ENCODE data around the gene SYTL1.
A peak's percentile ranks its signal among the peaks of the same experiment; 100 is the strongest.

Gene SYTL1, protein sequence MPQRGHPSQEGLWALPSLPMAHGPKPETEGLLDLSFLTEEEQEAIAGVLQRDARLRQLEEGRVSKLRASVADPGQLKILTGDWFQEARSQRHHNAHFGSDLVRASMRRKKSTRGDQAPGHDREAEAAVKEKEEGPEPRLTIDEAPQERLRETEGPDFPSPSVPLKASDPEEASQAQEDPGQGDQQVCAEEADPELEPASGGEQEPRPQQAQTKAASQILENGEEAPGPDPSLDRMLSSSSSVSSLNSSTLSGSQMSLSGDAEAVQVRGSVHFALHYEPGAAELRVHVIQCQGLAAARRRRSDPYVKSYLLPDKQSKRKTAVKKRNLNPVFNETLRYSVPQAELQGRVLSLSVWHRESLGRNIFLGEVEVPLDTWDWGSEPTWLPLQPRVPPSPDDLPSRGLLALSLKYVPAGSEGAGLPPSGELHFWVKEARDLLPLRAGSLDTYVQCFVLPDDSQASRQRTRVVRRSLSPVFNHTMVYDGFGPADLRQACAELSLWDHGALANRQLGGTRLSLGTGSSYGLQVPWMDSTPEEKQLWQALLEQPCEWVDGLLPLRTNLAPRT

DNA sequence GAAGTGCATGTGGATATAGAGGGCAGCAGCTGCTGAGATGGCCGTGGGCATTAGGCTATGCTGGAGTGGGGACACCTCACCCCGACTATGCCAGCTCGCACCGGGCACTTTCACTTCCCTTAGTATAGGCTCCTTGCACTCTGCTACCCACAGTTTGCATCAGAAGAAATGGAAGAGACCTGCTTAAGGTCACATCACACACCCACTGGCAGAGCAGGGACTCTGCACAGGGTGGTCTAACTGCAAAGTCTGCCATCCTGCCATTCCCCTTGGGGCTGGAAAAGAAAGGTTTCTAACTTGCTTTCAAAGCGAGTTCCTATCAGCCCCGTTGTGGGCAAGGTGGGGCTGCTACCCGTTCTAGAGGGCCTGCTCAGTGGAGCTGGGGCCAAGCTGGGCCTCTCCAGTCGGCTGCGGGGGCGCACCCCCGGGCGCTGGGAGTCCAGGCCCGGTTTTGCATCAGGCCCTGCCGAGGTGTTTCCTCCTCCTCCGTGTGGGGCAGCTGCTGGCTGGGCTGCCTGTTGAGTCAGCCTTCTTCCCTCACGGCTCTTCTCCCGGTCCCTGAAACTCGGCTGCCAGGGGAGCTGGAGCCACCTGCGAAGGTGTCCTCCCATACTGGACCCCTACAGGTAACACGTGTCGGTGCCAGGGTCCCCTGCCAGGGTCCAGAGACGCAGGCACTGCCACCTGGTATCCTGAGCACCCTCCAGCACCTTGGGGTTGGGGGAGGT is at the start of gene SYTL1:
SYTL1 (plus strand) TSS at position 498 of the 728 bp plus-strand sequence. CDS start 3,313 bp downstream, outside the sequence.
- DNase-seq = peak in 1 of 51 donors; percentile 36

DNA sequence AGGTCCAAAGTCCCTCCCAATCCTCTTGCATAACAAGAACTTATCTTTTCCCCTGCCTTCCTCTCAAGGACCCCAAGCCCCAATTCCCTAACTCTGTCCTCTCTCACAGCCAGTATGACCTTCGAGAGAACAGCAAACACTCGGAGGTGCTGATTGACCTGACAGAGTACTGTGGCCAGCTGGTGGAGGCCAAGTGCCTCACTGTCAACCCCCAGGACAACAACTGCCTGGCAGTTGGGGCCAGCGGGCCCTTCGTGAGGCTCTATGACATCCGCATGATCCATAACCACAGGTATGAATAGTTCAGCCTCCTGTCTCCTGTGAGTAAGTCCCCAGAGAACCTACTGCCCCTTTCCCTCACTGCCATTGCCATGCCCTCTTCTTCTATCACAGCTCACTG is 49.7 kb upstream of the SYTL1 start:
- DNase-seq = no peak

DNA sequence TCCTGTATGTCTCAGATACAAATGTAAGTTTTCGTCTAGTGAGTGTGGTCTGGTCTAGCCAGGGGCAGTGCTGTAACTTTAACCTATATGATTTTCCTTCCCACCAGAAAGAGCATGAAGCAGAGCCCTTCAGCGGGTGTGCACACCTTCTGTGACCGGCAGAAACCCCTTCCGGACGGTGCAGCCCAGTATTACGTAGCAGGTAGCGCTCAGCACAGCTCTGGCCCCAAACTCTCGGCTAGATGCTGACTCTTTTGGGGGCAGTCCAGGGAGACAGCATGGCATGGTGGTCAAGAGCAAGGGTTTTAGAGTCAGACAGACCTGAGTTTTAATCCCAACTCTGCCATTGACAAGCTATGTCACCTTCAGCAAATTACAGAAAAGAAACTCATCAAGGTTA is 47.9 kb upstream of the SYTL1 start:
- DNase-seq = no peak

DNA sequence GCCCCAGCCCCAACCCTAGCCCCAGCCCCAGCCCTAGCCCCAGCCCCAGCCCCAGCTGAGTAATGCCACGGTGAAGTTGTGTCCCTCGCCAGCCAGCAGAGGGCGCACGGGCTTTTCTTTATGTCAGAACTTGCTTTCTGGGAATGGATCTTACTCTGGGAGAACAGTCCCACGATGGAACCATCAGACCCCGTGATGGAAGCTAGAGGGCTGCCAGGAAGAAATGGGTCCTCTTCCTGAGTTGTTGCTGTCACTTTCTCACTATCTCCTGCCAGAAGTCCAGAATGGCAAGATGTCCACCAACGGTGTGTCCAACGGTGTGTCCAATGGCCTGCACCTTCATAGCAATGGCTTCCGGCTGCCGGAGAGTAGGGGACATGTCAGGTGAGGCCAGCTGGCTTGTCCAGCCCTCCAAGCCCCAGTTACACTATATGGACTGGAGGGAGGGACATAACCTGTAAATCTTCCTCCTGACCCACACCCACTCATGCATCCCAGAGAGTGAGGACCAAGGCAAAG is 45.0 kb upstream of the SYTL1 start:
- DNase-seq = peak in 46 of 51 donors; percentile 1 to 75 (median 40)

DNA sequence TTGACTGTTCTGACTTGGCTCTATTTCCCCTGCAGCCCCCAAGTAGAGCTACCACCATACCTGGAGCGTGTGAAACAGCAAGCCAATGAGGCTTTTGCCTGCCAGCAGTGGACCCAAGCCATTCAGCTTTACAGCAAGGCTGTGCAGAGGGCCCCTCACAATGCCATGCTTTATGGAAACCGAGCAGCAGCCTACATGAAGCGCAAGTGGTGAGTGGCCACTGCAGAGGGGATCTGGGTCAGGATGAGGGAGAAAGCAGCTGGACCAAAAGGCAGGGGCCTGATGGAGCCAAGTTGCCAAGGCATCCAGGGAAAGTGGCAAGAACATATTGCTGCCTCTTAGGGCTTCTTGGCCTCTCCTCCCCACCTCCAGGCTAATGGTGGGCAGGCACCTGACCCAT is 43.9 kb upstream of the SYTL1 start:
- no peak for DNase-seq

DNA sequence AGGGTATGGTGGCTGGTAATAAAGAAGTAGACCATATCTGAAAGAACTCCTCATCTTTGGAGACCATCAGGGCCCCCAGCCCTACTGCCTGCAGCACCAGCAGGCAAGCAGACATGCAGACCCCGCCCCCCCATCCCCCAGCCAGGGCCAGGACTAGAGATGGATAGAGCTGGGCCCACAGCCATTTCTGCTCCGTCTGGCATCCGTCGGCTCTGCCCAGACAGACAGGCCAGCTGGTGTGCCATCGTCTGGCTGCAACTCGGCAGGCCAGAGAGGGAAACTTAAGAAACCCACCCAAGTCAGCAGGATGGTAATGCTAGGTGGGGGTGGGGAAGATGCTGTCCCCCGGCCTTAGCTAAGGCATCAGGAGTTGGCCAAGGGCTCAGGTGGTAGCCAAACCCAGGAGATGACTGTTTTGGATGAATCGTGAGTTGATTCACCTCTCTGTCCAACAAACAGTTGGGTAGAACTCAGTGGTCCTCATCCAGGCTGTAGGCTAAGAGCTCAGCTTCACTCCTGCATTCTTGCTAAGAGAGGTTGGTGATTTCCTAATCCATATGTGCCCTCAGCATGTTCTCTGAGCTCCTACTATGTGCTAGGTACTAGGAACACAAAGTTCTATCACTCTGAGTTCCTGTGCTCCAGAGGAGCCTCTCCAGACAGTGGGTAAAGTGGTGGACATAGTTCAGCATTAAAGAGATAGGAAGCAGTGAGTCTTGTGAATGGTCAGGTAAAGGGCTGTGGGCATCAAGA is 43.0 kb upstream of the SYTL1 start:
- DNase-seq = peak in 1 of 51 donors; percentile 13

DNA sequence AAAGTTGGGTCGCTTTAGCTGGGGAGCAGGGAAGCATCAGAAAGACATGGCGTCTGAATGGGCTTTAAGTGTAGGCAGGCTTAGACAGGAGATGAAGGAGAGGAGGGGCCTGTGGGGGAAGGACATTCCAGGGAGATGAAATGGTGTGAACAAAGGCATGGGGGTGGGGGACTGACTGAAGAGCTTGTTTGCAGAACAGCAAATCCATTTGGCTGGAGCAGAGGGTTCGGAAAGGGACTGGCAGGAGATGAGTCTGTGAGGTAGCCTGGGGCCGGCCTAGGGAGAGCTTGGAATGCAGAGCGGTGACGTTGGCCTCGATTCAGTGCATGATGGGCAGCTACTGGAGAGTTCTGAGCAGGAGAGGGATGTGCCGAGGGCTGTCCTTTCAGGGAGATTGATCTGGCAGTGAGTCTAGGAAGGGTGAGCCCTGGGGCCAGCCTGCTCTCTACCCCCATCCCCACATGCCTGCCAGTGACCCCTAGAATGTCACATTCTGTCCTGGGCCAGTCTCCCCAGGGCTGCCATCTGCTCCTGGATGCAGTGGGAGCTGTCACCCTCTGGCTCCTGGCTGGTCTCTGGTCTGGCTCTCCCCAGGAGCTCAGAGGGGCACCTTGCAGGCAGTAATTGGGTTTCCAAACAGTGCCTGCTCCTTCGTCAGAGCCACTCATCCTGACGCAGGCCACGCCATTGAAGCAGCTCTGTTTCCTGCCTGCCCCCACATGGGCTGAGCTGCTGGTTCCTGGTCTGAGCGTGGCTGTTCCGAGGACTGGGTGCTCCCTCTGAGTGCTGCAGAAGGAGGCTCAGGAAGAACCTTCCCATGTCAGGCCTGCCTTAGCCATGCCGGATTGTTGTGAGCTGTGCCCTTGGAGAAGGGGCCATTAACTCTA is 42.2 kb upstream of the SYTL1 start:
- DNase-seq = peak in 43 of 51 donors; percentile 4 to 81 (median 49)

DNA sequence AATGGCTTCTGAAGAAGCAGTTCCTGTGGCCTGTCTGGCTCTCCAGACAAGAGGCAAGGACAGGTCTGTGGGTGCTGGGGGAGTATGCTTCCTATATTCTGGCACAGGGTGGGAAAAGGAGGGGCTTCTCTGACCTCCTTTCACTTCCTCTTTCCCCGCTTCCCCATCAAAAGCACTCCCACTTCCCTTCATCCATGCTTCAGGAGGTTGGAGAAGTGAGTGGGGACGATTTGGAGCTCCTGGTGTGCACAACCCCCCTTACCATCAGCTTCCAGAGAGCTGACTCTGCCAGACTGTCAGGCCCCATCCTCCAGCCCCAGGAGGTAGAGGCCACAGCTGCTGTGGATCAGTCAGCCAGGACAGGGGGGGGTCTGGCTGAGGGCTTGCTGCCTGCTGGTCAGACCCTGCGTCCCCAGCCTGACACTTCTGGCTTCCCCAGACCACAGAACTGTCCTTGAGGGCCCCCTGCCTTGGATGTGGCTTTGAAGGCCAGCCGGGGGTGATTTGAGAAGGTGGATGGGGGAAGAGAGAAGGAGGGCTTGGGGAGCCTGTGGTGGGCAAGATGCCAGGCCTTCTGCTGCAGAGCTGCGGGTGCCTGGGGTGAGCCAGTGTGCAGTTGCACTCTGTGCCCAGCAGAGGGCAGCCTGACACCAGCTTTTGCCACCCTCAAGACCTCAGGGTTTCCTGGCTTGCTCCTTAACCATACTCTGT is 41.3 kb upstream of the SYTL1 start:
- peak in 50 of 51 donors; percentile 33 to 86 (median 72) for DNase-seq

DNA sequence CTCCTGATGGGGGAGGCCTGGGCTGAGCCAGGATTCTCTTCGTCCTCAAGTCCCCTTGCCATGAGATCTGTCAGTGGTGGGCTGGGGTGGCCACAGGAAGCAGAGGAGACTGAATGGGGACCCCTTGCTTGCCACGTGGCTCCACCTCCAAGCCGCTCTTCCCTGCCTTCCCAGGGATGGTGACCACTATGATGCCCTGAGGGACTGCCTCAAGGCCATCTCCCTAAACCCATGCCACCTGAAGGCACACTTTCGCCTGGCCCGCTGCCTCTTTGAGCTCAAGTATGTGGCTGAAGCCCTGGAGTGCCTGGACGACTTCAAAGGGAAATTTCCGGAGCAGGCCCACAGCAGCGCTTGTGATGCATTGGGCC is 40.8 kb upstream of the SYTL1 start:
- no peak for DNase-seq

DNA sequence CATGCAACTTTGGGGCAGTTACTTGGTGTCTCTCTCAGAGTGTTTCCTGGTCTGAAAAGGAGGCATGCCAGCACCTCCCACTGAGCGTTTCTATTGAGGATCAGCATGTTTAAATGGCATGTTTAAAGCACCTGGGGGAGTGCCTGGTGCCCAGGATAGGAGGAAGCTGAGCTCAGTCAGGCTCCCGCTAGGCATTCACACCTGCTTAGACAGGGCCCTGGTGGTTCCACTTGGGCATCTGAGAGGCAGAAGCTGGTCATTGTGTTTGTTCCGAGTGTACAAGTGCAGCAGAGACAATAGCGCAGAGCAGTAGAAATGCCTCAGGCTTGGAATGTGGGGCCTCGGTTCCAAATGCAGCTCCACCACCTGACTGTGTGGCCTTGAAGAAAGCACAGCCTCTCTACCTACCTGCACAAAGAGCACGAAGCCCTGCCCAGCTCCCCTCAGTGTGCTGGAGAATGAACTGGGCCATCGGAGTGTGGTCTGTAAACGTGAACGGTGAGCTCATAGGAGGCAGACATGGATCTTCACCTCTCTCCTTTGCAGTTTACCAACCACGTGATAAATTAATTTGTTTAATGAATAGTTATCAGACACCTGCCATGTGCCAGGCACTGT is 40.1 kb upstream of the SYTL1 start:
- no peak for DNase-seq

DNA sequence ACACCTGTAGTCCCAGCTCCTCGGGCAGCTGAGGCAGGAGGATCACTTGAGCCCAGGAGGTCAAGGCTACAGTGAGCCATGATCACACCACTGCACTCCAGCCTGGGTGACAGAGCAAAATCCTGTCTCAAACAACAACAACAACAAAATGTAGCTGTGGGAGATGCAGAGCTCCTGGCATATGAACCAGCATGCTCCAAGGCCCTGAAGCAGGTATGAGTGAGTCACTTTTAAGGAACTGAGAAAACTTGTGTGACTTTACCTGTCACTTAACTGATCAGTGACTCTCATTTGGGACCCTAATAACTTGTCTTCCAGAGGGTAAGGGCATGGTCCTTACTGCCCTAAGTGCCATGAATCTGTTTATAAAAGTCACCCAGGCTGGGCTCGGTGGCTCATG is 39.2 kb upstream of the SYTL1 start:
- DNase-seq = no peak

DNA sequence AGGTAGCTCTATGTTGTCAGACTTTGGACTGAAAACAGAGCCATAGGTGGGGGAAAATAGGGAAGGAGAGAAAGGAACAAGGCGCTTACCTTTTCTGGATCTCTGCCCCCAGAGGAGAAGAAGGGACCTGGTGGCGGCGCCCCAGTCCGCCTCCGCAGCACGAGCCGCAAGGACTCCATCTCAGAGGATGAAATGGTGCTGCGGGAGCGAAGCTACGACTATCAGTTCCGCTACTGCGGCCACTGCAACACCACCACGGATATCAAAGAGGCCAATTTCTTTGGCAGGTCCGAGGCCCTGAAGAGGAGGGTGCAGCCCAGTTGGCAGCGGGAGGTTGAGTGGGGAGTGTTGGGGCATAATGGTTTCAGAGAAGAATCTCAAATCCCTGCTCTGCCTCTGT is 38.3 kb upstream of the SYTL1 start:
- DNase-seq = no peak

DNA sequence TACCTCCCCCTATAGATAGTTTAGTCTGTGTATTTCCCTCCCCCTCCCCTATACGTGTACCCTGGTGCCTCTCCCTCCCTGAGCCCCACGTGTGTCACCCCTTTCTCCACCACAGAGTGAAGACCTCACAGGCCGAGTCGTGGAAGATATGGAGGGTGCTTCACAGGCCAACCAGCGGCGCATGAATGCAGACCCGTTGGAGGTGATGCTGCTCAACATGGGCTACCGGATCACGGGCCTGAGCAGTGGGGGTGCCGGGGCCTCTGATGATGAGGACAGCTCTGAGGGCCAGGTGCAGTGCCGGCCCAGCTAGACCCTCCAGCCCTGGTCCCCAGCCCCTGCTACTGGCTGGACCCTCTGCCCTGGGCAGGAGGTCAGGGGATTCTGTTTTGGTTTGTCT is 35.8 kb upstream of the SYTL1 start:
- DNase-seq = no peak

DNA sequence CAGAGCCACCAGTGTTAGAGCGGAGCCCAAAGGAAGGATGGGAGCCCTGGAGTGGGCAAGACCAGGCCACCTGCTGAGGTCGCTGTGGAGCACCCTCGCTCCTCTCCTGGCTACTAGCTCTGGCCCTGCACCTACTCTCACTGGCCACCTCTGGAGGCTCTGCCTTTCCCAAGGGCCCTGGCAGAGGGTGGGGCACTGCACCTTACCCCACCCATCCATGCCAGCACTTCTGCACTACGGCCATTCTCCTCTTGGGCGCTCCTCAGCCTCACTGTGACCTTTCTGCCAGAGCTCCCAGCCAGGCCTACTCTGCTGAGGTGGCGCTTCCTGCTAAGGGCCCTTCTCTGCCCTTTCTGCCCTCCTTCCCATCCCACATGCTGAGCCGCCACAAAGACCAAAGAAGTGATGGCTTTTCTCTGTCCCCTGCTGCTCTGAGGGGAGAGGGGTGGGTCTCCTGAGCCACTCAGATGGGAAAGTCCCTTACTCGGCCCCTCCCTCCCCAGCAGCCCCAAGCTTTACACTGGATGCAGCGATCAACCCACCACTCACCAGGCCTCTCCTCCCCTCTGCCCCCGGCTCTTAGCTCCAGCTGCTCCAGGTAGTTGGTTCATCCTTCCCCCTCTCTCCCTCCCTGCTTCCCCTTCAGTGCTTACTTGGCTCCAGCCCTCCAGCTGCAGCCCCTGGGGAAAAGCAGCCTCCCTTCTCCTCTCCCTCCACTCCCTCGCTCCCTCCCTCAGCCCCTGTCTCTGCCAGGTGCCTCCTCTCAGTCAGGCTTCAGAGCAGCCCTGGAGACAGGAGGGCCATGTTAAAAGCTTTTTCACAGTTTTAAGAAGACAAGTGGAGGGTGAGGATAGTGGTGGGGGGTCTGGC is 34.7 kb upstream of the SYTL1 start:
- no peak for DNase-seq

DNA sequence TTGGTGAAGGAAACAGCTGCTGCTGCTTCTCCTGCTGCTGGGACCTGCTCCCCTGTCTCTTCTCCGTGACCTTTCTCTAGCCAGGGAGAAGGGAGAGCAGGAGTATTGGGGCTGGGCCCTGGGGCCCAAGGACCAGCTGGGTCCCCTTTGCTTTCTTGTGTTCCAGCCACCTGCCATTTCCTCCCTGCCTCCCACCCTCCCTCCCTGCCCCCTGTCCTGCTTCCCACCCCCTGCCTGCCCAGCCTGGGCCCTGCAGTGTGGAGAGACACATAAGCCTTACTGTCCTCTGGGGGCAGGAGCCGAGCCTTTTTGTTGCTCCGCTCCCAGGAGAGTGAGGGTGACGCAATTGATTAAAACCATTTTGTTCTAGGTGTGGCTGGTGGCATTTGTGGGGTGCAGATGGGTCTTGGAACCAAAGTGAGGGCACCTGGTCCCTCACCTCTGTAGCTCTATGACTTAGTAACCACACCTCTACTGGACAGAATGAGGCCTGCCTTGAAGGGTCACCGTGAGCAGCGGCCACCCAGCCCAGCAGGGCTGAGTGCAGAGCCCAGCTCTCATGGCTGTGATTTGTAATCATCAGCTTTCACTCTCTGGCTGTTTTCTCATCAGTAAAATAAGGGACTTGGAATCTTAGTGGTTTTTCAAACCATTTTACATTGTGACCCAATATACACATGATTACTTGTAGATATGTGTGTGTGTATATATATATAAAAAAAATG is 33.8 kb upstream of the SYTL1 start:
- DNase-seq = no peak

DNA sequence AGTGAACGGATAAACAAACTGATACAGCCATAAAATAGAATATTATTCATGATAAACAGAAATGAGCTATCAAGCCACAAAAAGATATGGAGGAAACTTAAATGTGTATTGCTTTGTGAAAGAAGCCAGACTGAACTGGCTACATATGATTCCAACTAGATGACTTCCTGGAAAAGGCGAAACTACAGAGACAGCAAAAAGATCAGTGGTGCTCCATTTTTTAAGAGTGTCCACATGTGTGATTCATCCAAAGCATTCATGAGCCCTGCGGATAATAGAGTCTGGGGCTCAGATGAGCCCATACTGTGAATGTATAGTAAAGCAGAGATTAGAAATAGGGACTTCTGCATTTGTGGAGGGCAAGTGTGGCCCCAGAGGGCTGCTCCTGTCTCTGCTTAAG is 27.7 kb upstream of the SYTL1 start:
- no peak for DNase-seq

DNA sequence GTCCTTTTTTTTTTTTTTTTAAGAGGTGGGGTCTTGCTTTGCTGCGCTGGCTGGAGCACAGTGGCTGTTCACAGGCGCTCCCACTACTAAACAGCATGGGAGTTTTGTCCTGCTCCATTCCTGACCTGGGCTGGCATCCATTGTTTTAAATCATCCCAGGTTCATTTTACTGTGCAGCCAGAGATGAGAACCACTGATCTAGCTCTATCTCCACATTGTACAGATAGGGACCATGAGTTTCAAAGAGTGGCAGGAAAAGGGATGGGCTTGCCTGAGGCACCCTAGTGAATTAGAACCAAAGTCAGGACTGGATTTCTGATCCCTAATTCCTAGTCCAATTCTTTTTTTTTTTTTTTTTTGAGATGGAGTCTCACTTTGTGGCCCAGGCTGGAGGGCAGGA is 27.1 kb upstream of the SYTL1 start:
- DNase-seq = no peak

DNA sequence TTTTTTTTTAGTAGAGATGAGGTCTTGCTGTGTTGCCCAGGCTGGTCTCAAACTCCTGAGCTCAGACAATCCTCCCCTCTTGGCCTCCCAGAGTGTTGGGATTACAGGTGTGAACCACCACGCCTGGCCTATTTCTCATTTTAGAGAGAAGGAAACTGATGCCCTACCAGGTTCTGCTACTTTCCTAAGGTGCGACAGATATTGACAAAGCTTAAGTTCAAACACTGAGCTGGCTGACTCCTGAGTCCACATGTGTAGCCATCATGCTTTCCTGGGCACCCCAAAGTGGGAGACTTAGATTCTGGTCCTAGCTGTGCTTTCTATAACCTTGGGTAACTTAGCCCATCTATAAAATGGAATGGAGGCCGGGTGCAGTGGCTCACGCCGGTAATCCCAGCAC is 25.0 kb upstream of the SYTL1 start:
- no peak for DNase-seq
